IPS DF 4.7 (cell line): ENCODE data around the gene ASB4.

Experiments used
- DNase-seq: peaks from one replicate; pipeline ENCODE4 v3.0.0-alpha.2; 2013; ENCODE audit warnings: low spot score; ENCODE audit errors: extremely low read depth

ASB4 gene

GRCh38 chr7:95526128-95526738, 40.5 kb downstream of the ASB4 start:
- no peak for DNase-seq

- no peak for DNase-seq
These were observed 41.5 kb downstream of the ASB4 start for GRCh38 chr7:95527033-95527775.

GRCh38 chr7:95527776-95528250, 42.1 kb downstream of the ASB4 start:
- DNase-seq: no peak

GRCh38 chr7:95529701-95530100, 44.0 kb downstream of the ASB4 start:
- DNase-seq: no peak

- no peak for DNase-seq
These were observed 45.1 kb downstream of the ASB4 start for GRCh38 chr7:95530881-95531280.

GRCh38 chr7:95531605-95532219, 46.0 kb downstream of the ASB4 start:
- no peak for DNase-seq

GRCh38 chr7:95534796-95535195, 49.1 kb downstream of the ASB4 start:
- no peak for DNase-seq

GRCh38 chr7:95535662-95536061, 49.9 kb downstream of the ASB4 start:
- DNase-seq: no peak

GRCh38 chr7:95536656-95537311, 51.0 kb downstream of the ASB4 start:
- DNase-seq: no peak

- no peak for DNase-seq
These were observed 51.7 kb downstream of the ASB4 start for GRCh38 chr7:95537468-95537867.

GRCh38 chr7:95539426-95539825, 53.7 kb downstream of the ASB4 start:
- no peak for DNase-seq

GRCh38 chr7:95540366-95540765, 54.6 kb downstream of the ASB4 start:
- DNase-seq: no peak

- no peak for DNase-seq
These were observed 57.6 kb downstream of the ASB4 start for GRCh38 chr7:95543312-95543711.

- DNase-seq: no peak
These were observed 58.4 kb downstream of the ASB4 start for GRCh38 chr7:95544171-95544570.

- peak; percentile 7 for DNase-seq
These were observed 59.4 kb downstream of the ASB4 start for GRCh38 chr7:95545007-95545615.

GRCh38 chr7:95545673-95546072, 59.9 kb downstream of the ASB4 start:
- no peak for DNase-seq

- no peak for DNase-seq
These were observed 60.9 kb downstream of the ASB4 start for GRCh38 chr7:95546647-95547046.

- DNase-seq: no peak
These were observed 61.9 kb downstream of the ASB4 start for GRCh38 chr7:95547361-95548348.

- no peak for DNase-seq
These were observed 64.2 kb downstream of the ASB4 start for GRCh38 chr7:95549818-95550529.

- DNase-seq: no peak
These were observed 64.8 kb downstream of the ASB4 start for GRCh38 chr7:95550546-95550945.
